Measurements from ENCODE around the gene XXYLT1.

- TF ChIP-seq SMC3 (IDR thresholded peaks at IDR 0.05; ENCODE audit: low read depth, low read length) (peak; percentile 19; the same call in 1 of the 2 replicates), POLR2A (IDR thresholded peaks at IDR 0.05; ENCODE audit: low read depth, low read length) (no peak), CTCF (conservative IDR thresholded peaks at IDR 0.05; ENCODE audit: low read depth, low read length) (peak; percentile 17; the same call in 1 of the 2 replicates), MXI1 (IDR thresholded peaks at IDR 0.05; ENCODE audit: borderline replicate concordance, low read depth, low read length) (no peak), ELK1 (IDR thresholded peaks at IDR 0.05; ENCODE audit: borderline replicate concordance, low read depth, low read length) (no peak)
Observed at GRCh38 chr3:195270079-195270816, 711 bp downstream of the XXYLT1 start.

Measured in IMR-90 (cell line).